HCT116 (cell line): Measurements from ENCODE around the gene HACD1. TPM values are rescaled to one million over a fixed set of nuclear protein-coding genes. Genes with fewer than 3 reads are reported as not detected.
"Not testable (repeated sequence)": the region's sequence is repeated elsewhere in the genome, so short reads cannot be mapped to it uniquely, and the experiment has no call there.

ENCODE experiments used
- ATAC-seq: fragments of 200-7000 bp; cut with Tn5 transposase; 2 replicates; pipeline ENCODE4 v1.9.1; 2020; ENCODE audit warnings: mild to moderate bottlenecking, moderate library complexity
- BruUV-seq: library from RNA; stranded (reverse); fragments of 400-500 nt; replicated peaks from 2 replicates; lab custom pipeline; 2021; lab: Mats Ljungman, UMichigan
- CTCF ChIA-PET: fragments of 300-600 bp; sonication (Branson Sonifier 250); formaldehyde crosslinking; loops from one replicate; lab custom pipeline; 2021; ENCODE audit warnings: antibody characterized with exemption; lab: Charles Lee
- POLR2A ChIA-PET: fragments of 300-600, 350-600 bp; sonication (Branson Sonifier 250); formaldehyde crosslinking; loops from one replicate; lab custom pipeline; 2021; ENCODE audit warnings: antibody characterized with exemption; lab: Charles Lee
- RAD21 ChIA-PET, 2 experiments: fragments of 300-600 bp; sonication (Branson Sonifier 250); formaldehyde crosslinking; loops; one replicate each; lab custom pipeline; 2023; ENCODE audit warnings: low total read pairs in 2 of 2; ENCODE audit not compliant: uncharacterized antibody in 2 of 2, unreplicated experiment in 2 of 2, low non-redundant PET in 1 of 2; lab: Charles Lee
- DNase-seq: peaks from one replicate; pipeline ENCODE4 v3.0.0-alpha.2; 2010; ENCODE audit warnings: low read depth, low spot score
- H2AFZ ChIP-seq: fragments of 200-600 bp; shearing (Covaris generic), sonication (generic); 2 replicates; pipeline ENCODE4 v1.6.1; 2017; ENCODE audit warnings: low read depth, mixed run types, mixed read lengths, antibody characterized with exemption, low read length; ENCODE audit not compliant: poor library complexity, severe bottlenecking
- H3K27ac ChIP-seq: 2 replicates; pipeline ENCODE4 v1.5.1; 2012; ENCODE audit warnings: low read depth, low read length
- H3K27me3 ChIP-seq: fragments of 200-600 bp; sonication (generic); 2 replicates; pipeline ENCODE4 v1.6.1; 2016; ENCODE audit warnings: mixed run types, low read length, mixed read lengths; ENCODE audit not compliant: insufficient read depth
- H3K36me3 ChIP-seq, 2 experiments: fragments of 200-500 bp in 1 of 2; fragments of 200-600 bp in 1 of 2; sonication (Bioruptor generic) in 1 of 2; sonication (generic) in 1 of 2; 2 replicates each; pipeline versions ENCODE4 v1.5.1 to v1.6.1; 2014 to 2016; ENCODE audit warnings: low read length in 2 of 2, inconsistent platforms in 1 of 2, mixed read lengths in 1 of 2, mixed run types in 1 of 2; ENCODE audit not compliant: insufficient read depth in 2 of 2, control insufficient read depth in 1 of 2
- H3K4me1 ChIP-seq, 2 experiments: fragments of 200-600 bp in 1 of 2; sonication (generic) in 1 of 2; 2 replicates each; pipeline versions ENCODE4 v1.5.1 to v1.6.1; 2012 to 2017; ENCODE audit warnings: low read length in 2 of 2, inconsistent platforms in 1 of 2, mild to moderate bottlenecking in 1 of 2, mixed read lengths in 1 of 2, mixed run types in 1 of 2, moderate library complexity in 1 of 2; ENCODE audit not compliant: insufficient read depth in 2 of 2, control insufficient read depth in 1 of 2
- H3K4me2 ChIP-seq: fragments of 200-600 bp; sonication (generic); 2 replicates; pipeline ENCODE4 v1.6.1; 2017; ENCODE audit warnings: mixed run types, low read length, mixed read lengths
- H3K4me3 ChIP-seq, 2 experiments: fragments of 200-600 bp in 1 of 2; sonication (generic) in 1 of 2; replicated peaks in 1 of 2; 2 replicates each; pipeline ENCODE4 v1.5.1; 2011 to 2016; ENCODE audit warnings: low read length in 2 of 2, control low read depth in 1 of 2, low read depth in 1 of 2, mild to moderate bottlenecking in 1 of 2, mixed read lengths in 1 of 2, mixed run types in 1 of 2
- H3K79me2 ChIP-seq: fragments of 200-600 bp; sonication (generic); 2 replicates; pipeline ENCODE4 v1.6.1; 2017; ENCODE audit warnings: mild to moderate bottlenecking, mixed run types, low read length, moderate library complexity, mixed read lengths; ENCODE audit not compliant: insufficient read depth
- H3K9ac ChIP-seq: fragments of 200-600 bp; sonication (generic); 2 replicates; pipeline ENCODE4 v1.6.1; 2016; ENCODE audit warnings: low read length, mixed read lengths
- H3K9me2 ChIP-seq: fragments of 200-600 bp; sonication (generic), shearing (Covaris generic); 2 replicates; pipeline ENCODE4 v1.6.1; 2017; ENCODE audit warnings: mixed run types, mild to moderate bottlenecking, moderate library complexity; ENCODE audit not compliant: insufficient read depth
- H3K9me3 ChIP-seq, 2 experiments: fragments of 200-500 bp in 1 of 2; fragments of 200-600 bp in 1 of 2; sonication (Bioruptor generic) in 1 of 2; sonication (generic) in 1 of 2; 2 replicates each; pipeline ENCODE4 v1.6.1; 2014 to 2017; ENCODE audit warnings: low read length in 2 of 2, mixed read lengths in 2 of 2, inconsistent platforms in 1 of 2, low read depth in 1 of 2, mild to moderate bottlenecking in 1 of 2, mixed run types in 1 of 2, moderate library complexity in 1 of 2; ENCODE audit not compliant: control insufficient read depth in 1 of 2, insufficient read depth in 1 of 2
- H4K20me1 ChIP-seq: fragments of 200-600 bp; sonication (generic), shearing (Covaris generic); 2 replicates; pipeline ENCODE4 v1.6.1; 2017; ENCODE audit warnings: mixed run types, mild to moderate bottlenecking, moderate library complexity; ENCODE audit not compliant: insufficient read depth
- ELF1 ChIP-seq: IDR thresholded peaks from 2 replicates; pipeline ENCODE4 v1.6.1; 2012; ENCODE audit warnings: low read depth, borderline replicate concordance
- EZH2 ChIP-seq: fragments of 200-600 bp; sonication (generic); IDR thresholded peaks from 2 replicates; pipeline ENCODE4 v1.6.1; 2017; ENCODE audit warnings: antibody characterized with exemption, mixed run types
- EZH2phosphoT487 ChIP-seq: fragments of 200-600 bp; IDR thresholded peaks from 2 replicates; pipeline ENCODE4 v1.6.1; 2018; ENCODE audit warnings: antibody characterized with exemption, borderline replicate concordance
- FOSL1 ChIP-seq: IDR thresholded peaks from 2 replicates; pipeline ENCODE4 v1.6.1; 2012; ENCODE audit warnings: low read depth
- MAX ChIP-seq: IDR thresholded peaks from 2 replicates; pipeline ENCODE4 v1.6.1; 2012
- POLR2A ChIP-seq: IDR thresholded peaks from 2 replicates; pipeline ENCODE4 v1.7.0; 2011; ENCODE audit warnings: borderline replicate concordance; ENCODE audit not compliant: insufficient read depth, insufficient read length; ENCODE audit errors: extremely low read depth
- POLR2AphosphoS5 ChIP-seq: IDR thresholded peaks from 2 replicates; pipeline ENCODE4 v1.6.1; 2011; ENCODE audit warnings: mild to moderate bottlenecking, low read depth, low read length, moderate library complexity
- RAD21 ChIP-seq: IDR thresholded peaks from 2 replicates; pipeline ENCODE4 v1.6.1; 2012; ENCODE audit warnings: low read depth, mild to moderate bottlenecking
- REST ChIP-seq: IDR thresholded peaks from 2 replicates; pipeline ENCODE4 v1.6.1; 2012; ENCODE audit warnings: low read depth
- SIN3A ChIP-seq: IDR thresholded peaks from 2 replicates; pipeline ENCODE4 v1.6.1; 2012; ENCODE audit warnings: low read depth
- SP1 ChIP-seq: IDR thresholded peaks from 2 replicates; pipeline ENCODE4 v1.6.1; 2012; ENCODE audit warnings: low read depth
- SRF ChIP-seq: IDR thresholded peaks from 2 replicates; pipeline ENCODE4 v1.6.1; 2012; ENCODE audit warnings: low read depth
- TCF7L2 ChIP-seq: IDR thresholded peaks from 2 replicates; pipeline ENCODE4 v1.7.0; 2011; ENCODE audit warnings: borderline replicate concordance, inconsistent platforms; ENCODE audit not compliant: insufficient read depth, insufficient read length; ENCODE audit errors: extremely low read depth
- YY1 ChIP-seq: IDR thresholded peaks from 2 replicates; pipeline ENCODE4 v1.6.1; 2011; ENCODE audit warnings: low read length, low read depth, moderate library complexity, mild to moderate bottlenecking; ENCODE audit not compliant: insufficient replicate concordance; ENCODE audit errors: extremely low read depth
- intact Hi-C: fragments of 100-400 bp; cut with micrococcal nuclease; formaldehyde crosslinking; loops from 2 replicates; pipeline ENCODE4 v1.10.0; 2022
- total RNA-seq: library from RNA; stranded (reverse); gene quantifications from one replicate; pipeline ENCODE4 v1.2.1, GENCODE V29; 2021; ENCODE audit not compliant: unreplicated experiment

HACD1 gene
- total RNA-seq, 1 experiment from 2014 or later, result 21.6 TPM

- Histone ChIP-seq H3K9me2 (no peaks in the 10 kb centered on the region), H3K9ac (no peak overlapping the region), H2AFZ (no peak overlapping the region), H3K9me3 (no peaks in the 10 kb centered on the region), H3K4me1 (peaks cover 0 to 7% of the 10 kb centered on the region in 2 experiments; a peak in 3 of 4 replicates), H3K4me3 (no peak overlapping the region), H4K20me1 (no peaks in the 10 kb centered on the region), H3K79me2 (no peaks in the 10 kb centered on the region), H3K27ac (no peak overlapping the region), H3K4me2 (no peak overlapping the region), H3K36me3 (no peaks in the 10 kb centered on the region), H3K27me3 (no peaks in the 10 kb centered on the region)
- RAD21 ChIA-PET, result interaction anchor here in 1 of 2 experiments (0.7 kb wide), 1 partner anchor 36 kb away, joined by 3 read pairs; no protein-coding TSS in a partner anchor
- DNase-seq, result no peak
- ATAC-seq, result no peak
- intact Hi-C loops, result loop anchor here (10.0 kb wide), 1 partner anchor 156 kb away; no protein-coding TSS in a partner anchor
- no TSS peak for BruUV-seq
- CTCF ChIA-PET, result no interaction called here
- POLR2A ChIA-PET, result no interaction called here
- TF ChIP-seq TCF7L2 (no peak), POLR2AphosphoS5 (no peak), POLR2A (no peak), RAD21 (no peak), MAX (no peak), FOSL1 (no peak), EZH2phosphoT487 (no peak), REST (no peak), SIN3A (no peak), SP1 (no peak), SRF (no peak), EZH2 (no peak), ELF1 (no peak), YY1 (no peak)
Observed at GRCh38 chr10:17590969-17591645, 26.1 kb downstream of the HACD1 start.

GRCh38 chr10:17589316-17589715, 27.9 kb downstream of the HACD1 start:
- ATAC-seq, H3K27me3 ChIP-seq, H3K4me2 ChIP-seq, POLR2A ChIA-PET, H3K36me3 ChIP-seq, DNase-seq, H3K27ac ChIP-seq, H3K9ac ChIP-seq, H3K9me3 ChIP-seq, H2AFZ ChIP-seq, BruUV-seq, H3K79me2 ChIP-seq, H3K9me2 ChIP-seq, H3K4me1 ChIP-seq, H4K20me1 ChIP-seq, H3K4me3 ChIP-seq, intact Hi-C loops, CTCF ChIA-PET, RAD21 ChIA-PET: not testable (repeated sequence)
